ENCODE data around the gene SLC44A3.

Gene SLC44A3

GRCh38 chr1:94828251-94828650, 8.1 kb downstream of the SLC44A3 start:
- Histone ChIP-seq H3K9me2 (replicated peaks; ENCODE audit: low read depth, low read length) (no peaks in the 10 kb centered on the region), H4K20me1 (ENCODE audit: insufficient read depth, low read length, poor library complexity, severe bottlenecking) (no peaks in the 10 kb centered on the region), H2AFZ (ENCODE audit: low read length) (no peak overlapping the region), H3K9me3 (ENCODE audit: insufficient read depth, low read depth, low read length) (no peaks in the 10 kb centered on the region), H3K4me2 (ENCODE audit: low read depth, low read length, poor library complexity, severe bottlenecking) (no peak overlapping the region), H3K4me1 (ENCODE audit: insufficient read depth, low read length, poor library complexity, severe bottlenecking) (no peaks in the 10 kb centered on the region), H3K27me3 (ENCODE audit: insufficient read depth, low read length, poor library complexity, severe bottlenecking) (no peaks in the 10 kb centered on the region), H3K79me2 (ENCODE audit: insufficient read depth, low read length) (no peaks in the 10 kb centered on the region), H3K4me3 (ENCODE audit: low read length, poor library complexity, severe bottlenecking) (no peak overlapping the region), H3K36me3 (ENCODE audit: insufficient read depth, low read length) (no peaks in the 10 kb centered on the region), H3K9ac (ENCODE audit: low read depth, low read length, poor library complexity, severe bottlenecking) (no peak overlapping the region), H3F3A (ENCODE audit: low read depth) (no peaks in the 10 kb centered on the region)
- no peak for TF ChIP-seq EZH2phosphoT487 (IDR thresholded peaks at IDR 0.05; ENCODE audit: borderline replicate concordance)
- TF ChIP-seq CTCF (conservative IDR thresholded peaks at IDR 0.05; ENCODE audit: low read length), result no peak

GRCh38 chr1:94831641-94832040, 11.5 kb downstream of the SLC44A3 start:
- no peaks in the 10 kb centered on the region for H3K9me2 ChIP-seq (replicated peaks; ENCODE audit: low read depth, low read length)
- no peaks in the 10 kb centered on the region for H3K79me2 ChIP-seq (ENCODE audit: insufficient read depth, low read length)
- no peak overlapping the region for H3K4me2 ChIP-seq (ENCODE audit: low read depth, low read length, poor library complexity, severe bottlenecking)
- no peaks in the 10 kb centered on the region for H4K20me1 ChIP-seq (ENCODE audit: insufficient read depth, low read length, poor library complexity, severe bottlenecking)
- no peaks in the 10 kb centered on the region for H3K27me3 ChIP-seq (ENCODE audit: insufficient read depth, low read length, poor library complexity, severe bottlenecking)
- no peak overlapping the region for H3K9ac ChIP-seq (ENCODE audit: low read depth, low read length, poor library complexity, severe bottlenecking)
- no peaks in the 10 kb centered on the region for H3K9me3 ChIP-seq (ENCODE audit: insufficient read depth, low read depth, low read length)
- no peaks in the 10 kb centered on the region for H3K4me1 ChIP-seq (ENCODE audit: insufficient read depth, low read length, poor library complexity, severe bottlenecking)
- TF ChIP-seq CTCF (conservative IDR thresholded peaks at IDR 0.05; ENCODE audit: low read length) (no peak), EZH2phosphoT487 (IDR thresholded peaks at IDR 0.05; ENCODE audit: borderline replicate concordance) (no peak)
- H3K4me3 ChIP-seq (ENCODE audit: low read length, poor library complexity, severe bottlenecking), result no peak overlapping the region
- H3F3A ChIP-seq (ENCODE audit: low read depth), result no peaks in the 10 kb centered on the region
- no peaks in the 10 kb centered on the region for H3K36me3 ChIP-seq (ENCODE audit: insufficient read depth, low read length)
- H2AFZ ChIP-seq (ENCODE audit: low read length), result no peak overlapping the region

GRCh38 chr1:94832446-94832845, 12.3 kb downstream of the SLC44A3 start:
- no peaks in the 10 kb centered on the region for H3K27me3 ChIP-seq (ENCODE audit: insufficient read depth, low read length, poor library complexity, severe bottlenecking)
- TF ChIP-seq EZH2phosphoT487 (IDR thresholded peaks at IDR 0.05; ENCODE audit: borderline replicate concordance) (no peak), CTCF (conservative IDR thresholded peaks at IDR 0.05; ENCODE audit: low read length) (no peak)
- no peaks in the 10 kb centered on the region for H3K79me2 ChIP-seq (ENCODE audit: insufficient read depth, low read length)
- H3K4me1 ChIP-seq (ENCODE audit: insufficient read depth, low read length, poor library complexity, severe bottlenecking), result no peaks in the 10 kb centered on the region
- no peaks in the 10 kb centered on the region for H3F3A ChIP-seq (ENCODE audit: low read depth)
- H3K4me2 ChIP-seq (ENCODE audit: low read depth, low read length, poor library complexity, severe bottlenecking), result no peak overlapping the region
- H3K4me3 ChIP-seq (ENCODE audit: low read length, poor library complexity, severe bottlenecking), result no peak overlapping the region
- no peaks in the 10 kb centered on the region for H3K9me3 ChIP-seq (ENCODE audit: insufficient read depth, low read depth, low read length)
- H3K9ac ChIP-seq (ENCODE audit: low read depth, low read length, poor library complexity, severe bottlenecking), result no peak overlapping the region
- no peak overlapping the region for H2AFZ ChIP-seq (ENCODE audit: low read length)
- no peaks in the 10 kb centered on the region for H3K36me3 ChIP-seq (ENCODE audit: insufficient read depth, low read length)
- no peaks in the 10 kb centered on the region for H4K20me1 ChIP-seq (ENCODE audit: insufficient read depth, low read length, poor library complexity, severe bottlenecking)
- no peaks in the 10 kb centered on the region for H3K9me2 ChIP-seq (replicated peaks; ENCODE audit: low read depth, low read length)

Measured in Loucy (cell line).